ENCODE measurements around the gene ZHX3.

Gene ZHX3

GRCh38 chr20:41273445-41273844 is 44.1 kb downstream of the ZHX3 start:
- H3K4me1 ChIP-seq (ENCODE audit: control insufficient read depth, insufficient read depth, low read length, unreplicated experiment): peaks cover 30% of the 10 kb centered on the region
- peaks cover 54% of the 10 kb centered on the region for H3K79me2 ChIP-seq (ENCODE audit: control insufficient read depth, insufficient read depth, low read length, unreplicated experiment)
- H3K27me3 ChIP-seq (ENCODE audit: insufficient read depth, low read length): no peaks in the 10 kb centered on the region
- H3K27ac ChIP-seq (ENCODE audit: low read depth, low read length): no peak overlapping the region
- no peak overlapping the region for H2AFZ ChIP-seq (ENCODE audit: low read length, unreplicated experiment)
- H3K36me3 ChIP-seq (ENCODE audit: insufficient read depth, low read length): no peaks in the 10 kb centered on the region
- no peak overlapping the region for H3K4me3 ChIP-seq (ENCODE audit: low read depth, low read length)

GRCh38 chr20:41272339-41272738 is 45.2 kb downstream of the ZHX3 start:
- H3K27ac ChIP-seq (ENCODE audit: low read depth, low read length): no peak overlapping the region
- peaks cover 30% of the 10 kb centered on the region for H3K4me1 ChIP-seq (ENCODE audit: control insufficient read depth, insufficient read depth, low read length, unreplicated experiment)
- no peak overlapping the region for H3K4me3 ChIP-seq (ENCODE audit: low read depth, low read length)
- H3K79me2 ChIP-seq (ENCODE audit: control insufficient read depth, insufficient read depth, low read length, unreplicated experiment): peaks cover 46% of the 10 kb centered on the region
- H3K36me3 ChIP-seq (ENCODE audit: insufficient read depth, low read length): peaks cover 7% of the 10 kb centered on the region
- no peak overlapping the region for H2AFZ ChIP-seq (ENCODE audit: low read length, unreplicated experiment)
- H3K27me3 ChIP-seq (ENCODE audit: insufficient read depth, low read length): no peaks in the 10 kb centered on the region

GRCh38 chr20:41268917-41269652 is 48.4 kb downstream of the ZHX3 start:
- H3K79me2 ChIP-seq (ENCODE audit: control insufficient read depth, insufficient read depth, low read length, unreplicated experiment): peaks cover 23% of the 10 kb centered on the region
- H2AFZ ChIP-seq (ENCODE audit: low read length, unreplicated experiment): no peak overlapping the region
- H3K36me3 ChIP-seq (ENCODE audit: insufficient read depth, low read length): peaks cover 13% of the 10 kb centered on the region
- H3K4me1 ChIP-seq (ENCODE audit: control insufficient read depth, insufficient read depth, low read length, unreplicated experiment): peaks cover 10% of the 10 kb centered on the region
- no peak overlapping the region for H3K4me3 ChIP-seq (ENCODE audit: low read depth, low read length)
- H3K27me3 ChIP-seq (ENCODE audit: insufficient read depth, low read length): no peaks in the 10 kb centered on the region
- H3K27ac ChIP-seq (ENCODE audit: low read depth, low read length): no peak overlapping the region

- no peak overlapping the region for H3K27ac ChIP-seq (ENCODE audit: low read depth, low read length)
- H3K79me2 ChIP-seq (ENCODE audit: control insufficient read depth, insufficient read depth, low read length, unreplicated experiment): peaks cover 16% of the 10 kb centered on the region
- peaks cover 13% of the 10 kb centered on the region for H3K36me3 ChIP-seq (ENCODE audit: insufficient read depth, low read length)
- no peak overlapping the region for H2AFZ ChIP-seq (ENCODE audit: low read length, unreplicated experiment)
- no peaks in the 10 kb centered on the region for H3K27me3 ChIP-seq (ENCODE audit: insufficient read depth, low read length)
- no peak overlapping the region for H3K4me3 ChIP-seq (ENCODE audit: low read depth, low read length)
- H3K4me1 ChIP-seq (ENCODE audit: control insufficient read depth, insufficient read depth, low read length, unreplicated experiment): peaks cover 6% of the 10 kb centered on the region
These were observed 49.1 kb downstream of the ZHX3 start for GRCh38 chr20:41268402-41268801.

GRCh38 chr20:41265938-41266337 is 51.6 kb downstream of the ZHX3 start:
- Histone ChIP-seq H3K27ac (ENCODE audit: low read depth, low read length) (no peak overlapping the region), H3K4me1 (ENCODE audit: control insufficient read depth, insufficient read depth, low read length, unreplicated experiment) (peaks cover 16% of the 10 kb centered on the region), H3K36me3 (ENCODE audit: insufficient read depth, low read length) (peaks cover 13% of the 10 kb centered on the region), H3K79me2 (ENCODE audit: control insufficient read depth, insufficient read depth, low read length, unreplicated experiment) (peaks cover 25% of the 10 kb centered on the region), H2AFZ (ENCODE audit: low read length, unreplicated experiment) (no peak overlapping the region), H3K27me3 (ENCODE audit: insufficient read depth, low read length) (no peaks in the 10 kb centered on the region), H3K4me3 (ENCODE audit: low read depth, low read length) (no peak overlapping the region)

- Histone ChIP-seq H3K79me2 (ENCODE audit: control insufficient read depth, insufficient read depth, low read length, unreplicated experiment) (peaks cover 29% of the 10 kb centered on the region), H2AFZ (ENCODE audit: low read length, unreplicated experiment) (no peak overlapping the region), H3K4me1 (ENCODE audit: control insufficient read depth, insufficient read depth, low read length, unreplicated experiment) (peaks cover 16% of the 10 kb centered on the region), H3K27me3 (ENCODE audit: insufficient read depth, low read length) (no peaks in the 10 kb centered on the region), H3K36me3 (ENCODE audit: insufficient read depth, low read length) (peaks cover 13% of the 10 kb centered on the region), H3K4me3 (ENCODE audit: low read depth, low read length) (no peak overlapping the region), H3K27ac (ENCODE audit: low read depth, low read length) (no peak overlapping the region)
These were observed 52.7 kb downstream of the ZHX3 start for GRCh38 chr20:41264819-41265218.

GRCh38 chr20:41261790-41262717 is 55.5 kb downstream of the ZHX3 start:
- peaks cover 3% of the 10 kb centered on the region; the same call in 1 of the 2 replicates for H3K36me3 ChIP-seq (ENCODE audit: insufficient read depth, low read length)
- H3K27me3 ChIP-seq (ENCODE audit: insufficient read depth, low read length): no peaks in the 10 kb centered on the region
- H3K27ac ChIP-seq (ENCODE audit: low read depth, low read length): no peak overlapping the region
- peaks cover 26% of the 10 kb centered on the region for H3K79me2 ChIP-seq (ENCODE audit: control insufficient read depth, insufficient read depth, low read length, unreplicated experiment)
- H3K4me3 ChIP-seq (ENCODE audit: low read depth, low read length): no peak overlapping the region
- no peak overlapping the region for H2AFZ ChIP-seq (ENCODE audit: low read length, unreplicated experiment)
- peaks cover 10% of the 10 kb centered on the region for H3K4me1 ChIP-seq (ENCODE audit: control insufficient read depth, insufficient read depth, low read length, unreplicated experiment)

GRCh38 chr20:41261260-41261659 is 56.3 kb downstream of the ZHX3 start:
- Histone ChIP-seq H3K36me3 (ENCODE audit: insufficient read depth, low read length) (peaks cover 6% of the 10 kb centered on the region; the same call in 1 of the 2 replicates), H2AFZ (ENCODE audit: low read length, unreplicated experiment) (no peak overlapping the region), H3K4me1 (ENCODE audit: control insufficient read depth, insufficient read depth, low read length, unreplicated experiment) (peaks cover 10% of the 10 kb centered on the region), H3K27me3 (ENCODE audit: insufficient read depth, low read length) (no peaks in the 10 kb centered on the region), H3K4me3 (ENCODE audit: low read depth, low read length) (no peak overlapping the region), H3K27ac (ENCODE audit: low read depth, low read length) (no peak overlapping the region), H3K79me2 (ENCODE audit: control insufficient read depth, insufficient read depth, low read length, unreplicated experiment) (peaks cover 26% of the 10 kb centered on the region)

- H3K36me3 ChIP-seq (ENCODE audit: insufficient read depth, low read length): peaks cover 3% of the 10 kb centered on the region; the same call in 1 of the 2 replicates
- H3K27me3 ChIP-seq (ENCODE audit: insufficient read depth, low read length): no peaks in the 10 kb centered on the region
- peaks cover 10% of the 10 kb centered on the region for H3K4me1 ChIP-seq (ENCODE audit: control insufficient read depth, insufficient read depth, low read length, unreplicated experiment)
- H2AFZ ChIP-seq (ENCODE audit: low read length, unreplicated experiment): no peak overlapping the region
- peaks cover 26% of the 10 kb centered on the region for H3K79me2 ChIP-seq (ENCODE audit: control insufficient read depth, insufficient read depth, low read length, unreplicated experiment)
- H3K4me3 ChIP-seq (ENCODE audit: low read depth, low read length): no peak overlapping the region
- no peak overlapping the region for H3K27ac ChIP-seq (ENCODE audit: low read depth, low read length)
These were observed 56.8 kb downstream of the ZHX3 start for GRCh38 chr20:41260734-41261220.

- Histone ChIP-seq H3K27ac (ENCODE audit: low read depth, low read length) (no peak overlapping the region), H3K4me3 (ENCODE audit: low read depth, low read length) (no peak overlapping the region), H2AFZ (ENCODE audit: low read length, unreplicated experiment) (no peak overlapping the region), H3K4me1 (ENCODE audit: control insufficient read depth, insufficient read depth, low read length, unreplicated experiment) (peaks cover 10% of the 10 kb centered on the region), H3K79me2 (ENCODE audit: control insufficient read depth, insufficient read depth, low read length, unreplicated experiment) (peaks cover 26% of the 10 kb centered on the region), H3K36me3 (ENCODE audit: insufficient read depth, low read length) (peaks cover 3% of the 10 kb centered on the region), H3K27me3 (ENCODE audit: insufficient read depth, low read length) (no peaks in the 10 kb centered on the region)
These were observed 58.2 kb downstream of the ZHX3 start for GRCh38 chr20:41259309-41259708.
